Gastroesophageal sphincter (tissue), 3 donors: ENCODE data around the gene DCANP1.

Experiments
- POLR2A ChIP-seq, 2 donors: fragments of 450-650 bp; IDR thresholded peaks; one replicate each; pipeline ENCODE4 v1.6.1; 2017; ENCODE audit warnings: antibody characterized with exemption in 2 of 2, mild to moderate bottlenecking in 2 of 2, moderate library complexity in 1 of 2
- POLR2AphosphoS5 ChIP-seq: sonication (generic); formaldehyde crosslinking; IDR thresholded peaks from one replicate; pipeline ENCODE4 v1.6.1; 2017; ENCODE audit warnings: antibody characterized with exemption
- TF ChIP-seq, protein P1 (sequence below), 4 experiments: fragments of 200-600 bp in 2 of 4; fragments of 450-650 bp in 2 of 4; sonication (generic) in 1 of 4; IDR thresholded peaks; one replicate each; pipeline ENCODE4 v1.5.1; 2017 to 2019; ENCODE audit warnings: antibody characterized with exemption in 4 of 4, mild to moderate bottlenecking in 2 of 4, moderate library complexity in 2 of 4

GRCh38 chr5:135467871-135468485 is 20.8 kb upstream of the DCANP1 start:
- no peak for TF ChIP-seq POLR2A (IDR thresholded peaks at IDR 0.05)
- TF ChIP-seq, protein P1, sequence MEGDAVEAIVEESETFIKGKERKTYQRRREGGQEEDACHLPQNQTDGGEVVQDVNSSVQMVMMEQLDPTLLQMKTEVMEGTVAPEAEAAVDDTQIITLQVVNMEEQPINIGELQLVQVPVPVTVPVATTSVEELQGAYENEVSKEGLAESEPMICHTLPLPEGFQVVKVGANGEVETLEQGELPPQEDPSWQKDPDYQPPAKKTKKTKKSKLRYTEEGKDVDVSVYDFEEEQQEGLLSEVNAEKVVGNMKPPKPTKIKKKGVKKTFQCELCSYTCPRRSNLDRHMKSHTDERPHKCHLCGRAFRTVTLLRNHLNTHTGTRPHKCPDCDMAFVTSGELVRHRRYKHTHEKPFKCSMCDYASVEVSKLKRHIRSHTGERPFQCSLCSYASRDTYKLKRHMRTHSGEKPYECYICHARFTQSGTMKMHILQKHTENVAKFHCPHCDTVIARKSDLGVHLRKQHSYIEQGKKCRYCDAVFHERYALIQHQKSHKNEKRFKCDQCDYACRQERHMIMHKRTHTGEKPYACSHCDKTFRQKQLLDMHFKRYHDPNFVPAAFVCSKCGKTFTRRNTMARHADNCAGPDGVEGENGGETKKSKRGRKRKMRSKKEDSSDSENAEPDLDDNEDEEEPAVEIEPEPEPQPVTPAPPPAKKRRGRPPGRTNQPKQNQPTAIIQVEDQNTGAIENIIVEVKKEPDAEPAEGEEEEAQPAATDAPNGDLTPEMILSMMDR (IDR thresholded peaks at IDR 0.05): no peak
- no peak for TF ChIP-seq POLR2AphosphoS5
